ENCODE measurements around the gene TBC1D9.
"Not testable (repeated sequence)": the region's sequence is repeated elsewhere in the genome, so short reads cannot be mapped to it uniquely, and the experiment has no call there.

Gene TBC1D9

GRCh38 chr4:140756319-140757231, at the start of gene TBC1D9:
TBC1D9 (minus strand) TSS chr4:140756385; CDS start chr4:140756045, 340 bp downstream.
- peak; percentile 17 to 79 for DNase-seq

DNA sequence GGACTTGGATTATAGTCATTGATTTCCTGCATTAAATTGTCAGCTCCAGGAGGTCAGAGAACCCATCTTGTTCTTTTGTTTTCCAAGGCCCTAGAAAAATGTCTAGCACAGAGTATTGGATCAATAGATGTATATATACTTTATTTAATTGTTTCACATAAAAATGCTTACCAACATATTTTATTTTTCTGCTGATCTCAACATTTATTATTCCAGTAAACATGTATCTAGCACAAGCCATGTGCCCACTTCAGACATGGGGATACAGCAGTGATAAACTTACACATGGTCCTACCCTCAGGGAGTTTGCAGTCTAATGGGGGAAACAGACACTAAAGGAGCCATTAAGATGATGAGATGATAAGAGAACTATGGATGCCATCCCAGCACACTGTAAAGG, 49.1 kb upstream of the TBC1D9 start:
- no peak for DNase-seq

GRCh38 chr4:140802591-140802990, 46.4 kb upstream of the TBC1D9 start:
- no peak for DNase-seq

DNA sequence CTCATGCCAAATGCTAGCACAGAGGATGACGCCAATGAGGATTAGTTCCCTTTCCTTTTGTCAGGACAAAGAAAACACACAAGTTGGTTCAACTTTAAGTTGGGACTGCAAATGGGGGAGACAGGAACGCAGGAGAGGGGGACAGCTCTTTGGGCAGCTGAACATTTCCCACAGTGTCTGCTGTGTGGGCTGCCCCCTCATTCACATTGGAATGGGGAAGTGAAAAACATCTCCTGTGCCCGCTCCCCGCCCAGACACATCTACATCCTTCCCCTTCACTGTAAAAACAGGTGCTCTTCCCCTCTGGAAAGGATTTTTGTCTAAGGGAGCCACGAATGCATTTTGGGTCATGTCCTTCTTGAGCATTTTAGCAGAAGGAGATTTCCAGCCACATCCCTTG, 44.5 kb upstream of the TBC1D9 start:
- peak in 1 of 2 donors; percentile 34 for DNase-seq

DNA sequence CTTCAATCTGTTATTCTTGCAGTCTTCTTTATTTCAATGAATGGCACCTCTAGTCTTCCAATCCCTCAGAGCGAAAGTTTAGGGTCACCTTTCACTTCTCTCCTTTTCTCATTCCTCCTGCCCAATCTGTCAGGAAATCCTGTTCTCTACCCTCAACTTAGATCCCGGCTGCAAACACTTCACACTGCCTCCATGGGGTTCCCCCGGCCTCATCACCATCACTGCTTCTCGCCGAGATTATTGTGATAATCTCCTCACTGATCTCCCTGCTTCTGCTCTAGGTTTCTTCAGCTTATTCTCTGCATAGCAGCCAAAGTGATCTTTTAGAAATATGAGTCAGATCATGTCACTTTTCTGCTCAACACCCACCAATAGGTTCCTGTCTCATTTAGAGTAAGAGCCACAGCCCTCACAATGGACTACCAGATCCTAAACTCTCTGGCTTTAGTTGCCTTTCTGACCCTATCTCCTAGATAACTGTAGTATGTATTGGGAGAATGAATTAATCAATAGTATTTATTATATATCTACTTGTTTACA, 43.6 kb upstream of the TBC1D9 start:
- DNase-seq = no peak

DNA sequence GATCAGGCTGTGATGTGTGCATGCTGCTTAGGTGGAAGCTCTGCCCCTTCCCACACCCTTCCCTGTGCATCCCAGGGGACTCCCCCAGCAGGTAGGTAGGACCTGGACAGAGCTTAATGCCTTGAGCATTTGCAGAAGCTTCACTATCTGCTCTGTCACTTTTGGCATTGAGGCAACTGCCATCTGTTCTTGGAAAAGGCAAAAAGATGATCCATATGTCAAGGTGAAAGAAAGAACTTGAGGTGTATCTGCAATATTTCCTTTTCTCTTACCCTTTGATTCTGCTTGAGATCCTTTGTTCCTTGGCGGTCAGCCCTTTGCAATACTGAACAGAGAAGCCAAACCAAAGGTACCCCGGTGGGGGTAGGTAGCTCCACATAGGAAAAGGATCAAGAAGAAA, 37.1 kb upstream of the TBC1D9 start:
- no peak for DNase-seq

DNA sequence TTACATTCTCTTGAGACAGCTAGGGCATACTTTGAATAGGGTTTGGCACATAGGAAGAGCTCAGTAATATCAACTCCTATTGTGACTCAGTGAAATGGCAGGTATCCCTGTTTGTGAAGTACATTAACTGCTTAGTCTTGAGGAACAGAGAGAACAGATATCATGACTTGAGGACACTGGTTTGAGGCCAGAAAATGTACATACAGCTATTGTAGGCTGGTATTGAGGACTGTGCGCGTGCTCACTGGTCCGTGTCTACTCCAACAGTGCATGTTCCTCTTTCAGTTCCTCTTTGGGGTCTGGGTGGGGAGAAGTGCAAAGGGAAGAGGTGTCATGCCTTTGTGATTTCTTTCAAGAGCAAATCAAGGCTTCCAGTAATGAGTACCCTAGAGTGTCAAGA, 34.6 kb upstream of the TBC1D9 start:
- peak; percentile 13 to 77 for DNase-seq

GRCh38 chr4:140790171-140790570, 34.0 kb upstream of the TBC1D9 start:
- DNase-seq = no peak

- peak in 1 of 2 donors; percentile 25 for DNase-seq
These were observed 33.6 kb upstream of the TBC1D9 start for GRCh38 chr4:140789759-140790158.

DNA sequence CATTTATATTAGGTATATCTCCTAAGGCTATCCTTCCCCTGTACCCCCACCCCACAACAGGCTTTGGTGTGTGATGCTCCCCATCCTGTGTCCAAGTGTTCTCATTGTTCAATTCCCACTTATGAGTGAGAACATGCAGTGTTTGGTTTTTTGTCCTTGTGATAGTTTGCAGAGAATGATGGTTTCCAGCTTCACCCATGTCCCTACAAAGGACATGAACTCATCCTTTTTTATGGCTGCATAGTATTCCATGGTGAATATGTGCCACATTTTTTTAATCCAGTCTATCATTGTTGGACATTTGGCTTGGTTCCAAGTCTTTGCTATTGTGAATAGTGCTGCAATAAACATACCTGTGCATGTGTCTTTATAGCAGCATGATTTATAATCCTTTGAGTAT, 26.6 kb upstream of the TBC1D9 start:
- DNase-seq = not testable (repeated sequence)

DNA sequence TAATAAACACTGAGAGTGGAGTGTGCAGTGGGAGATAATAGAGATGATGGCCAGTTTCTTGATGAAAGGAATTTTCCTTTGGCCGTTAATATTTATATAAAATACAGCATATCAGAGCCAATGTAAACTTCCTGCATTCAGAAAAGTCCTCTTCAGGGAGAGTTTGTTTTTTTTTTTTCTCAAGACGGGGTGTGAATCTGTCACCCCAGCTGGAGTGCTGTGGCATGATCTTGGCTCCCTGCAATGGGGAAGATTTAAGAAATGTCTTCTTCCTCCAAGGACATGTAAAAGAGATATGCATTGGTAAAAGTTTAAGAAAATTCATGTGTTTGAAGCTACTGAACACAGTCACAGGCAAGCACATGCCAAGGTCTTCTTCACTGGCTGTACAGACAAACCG, 25.4 kb upstream of the TBC1D9 start:
- no peak for DNase-seq

DNA sequence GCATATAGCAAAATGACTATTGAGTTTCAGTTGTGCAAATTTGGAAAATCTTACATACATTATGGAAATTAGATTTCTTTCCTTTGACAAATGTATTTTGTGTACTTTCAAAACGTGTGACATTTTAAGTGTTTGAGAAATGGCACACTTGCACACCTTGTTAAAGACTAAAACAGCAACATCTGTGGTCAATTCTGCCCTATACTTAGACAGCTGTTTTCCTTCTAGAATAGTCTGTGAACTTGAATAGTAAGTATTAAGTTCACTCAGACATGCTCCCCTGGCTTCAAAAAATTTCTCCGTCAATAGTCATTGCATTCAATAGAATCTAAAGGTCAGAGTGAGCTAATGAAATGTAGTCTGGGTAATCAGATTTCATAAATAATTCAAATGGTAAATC, 21.7 kb upstream of the TBC1D9 start:
- DNase-seq = no peak

DNA sequence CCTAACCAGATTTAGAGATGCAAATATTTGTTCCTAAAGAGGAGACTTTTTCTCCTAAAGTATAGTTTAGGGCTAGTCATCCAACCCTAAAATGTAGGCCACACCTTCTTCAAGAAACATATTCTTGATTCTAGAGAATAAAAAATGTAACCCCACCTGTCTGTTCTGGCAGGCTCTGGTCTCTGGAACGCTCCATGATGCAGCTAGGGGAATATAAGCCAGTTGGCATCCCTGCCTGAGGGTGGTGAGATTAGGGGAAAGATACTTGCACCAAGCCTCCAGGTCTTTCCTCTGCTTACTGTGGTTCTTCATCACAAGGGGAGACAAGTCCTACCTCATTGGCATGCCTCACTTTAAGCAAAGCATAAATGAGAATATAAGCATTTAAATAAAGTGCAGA, 21.2 kb upstream of the TBC1D9 start:
- no peak for DNase-seq

GRCh38 chr4:140776556-140776955, 20.4 kb upstream of the TBC1D9 start:
- DNase-seq = no peak

DNA sequence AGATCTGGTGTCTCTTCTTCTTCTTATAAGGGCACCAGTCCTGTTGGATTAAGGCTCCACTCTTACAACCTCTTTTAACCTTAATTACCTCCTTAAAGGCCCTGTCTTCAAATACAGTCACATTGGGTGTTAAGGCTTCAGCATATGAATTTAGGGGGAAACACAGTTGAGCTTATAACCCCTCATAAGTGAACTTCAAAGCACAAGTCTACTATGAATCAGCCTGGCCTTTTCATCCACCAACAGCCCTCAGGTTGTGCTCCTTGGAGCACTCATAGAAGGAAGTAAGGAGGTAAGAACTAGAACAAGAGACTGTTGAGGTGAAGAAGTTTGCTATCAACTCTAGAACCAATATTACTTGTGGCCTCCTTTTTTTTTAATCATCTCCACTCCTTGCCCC, 18.8 kb upstream of the TBC1D9 start:
- DNase-seq = no peak

GRCh38 chr4:140774510-140774909, 18.3 kb upstream of the TBC1D9 start:
- DNase-seq = no peak

DNA sequence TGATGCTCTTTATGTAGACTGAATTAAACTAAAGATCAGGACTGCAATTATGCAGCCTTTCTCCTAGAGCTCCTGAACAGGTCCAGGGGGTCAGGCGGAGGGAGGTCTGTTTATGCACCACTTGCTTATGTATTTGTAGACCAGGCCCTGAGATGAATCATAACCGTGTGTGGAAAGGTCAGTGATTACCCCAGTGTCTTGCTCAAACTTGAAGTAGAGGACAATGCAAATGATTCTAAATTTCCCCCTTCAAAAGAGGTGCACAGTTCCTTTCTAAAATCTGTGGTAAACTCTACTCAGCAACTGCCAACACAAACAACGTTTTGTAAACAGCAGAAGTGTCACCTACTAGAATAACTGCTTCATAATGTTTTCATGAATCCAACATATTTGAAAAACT, 13.0 kb upstream of the TBC1D9 start:
- no peak for DNase-seq

DNA sequence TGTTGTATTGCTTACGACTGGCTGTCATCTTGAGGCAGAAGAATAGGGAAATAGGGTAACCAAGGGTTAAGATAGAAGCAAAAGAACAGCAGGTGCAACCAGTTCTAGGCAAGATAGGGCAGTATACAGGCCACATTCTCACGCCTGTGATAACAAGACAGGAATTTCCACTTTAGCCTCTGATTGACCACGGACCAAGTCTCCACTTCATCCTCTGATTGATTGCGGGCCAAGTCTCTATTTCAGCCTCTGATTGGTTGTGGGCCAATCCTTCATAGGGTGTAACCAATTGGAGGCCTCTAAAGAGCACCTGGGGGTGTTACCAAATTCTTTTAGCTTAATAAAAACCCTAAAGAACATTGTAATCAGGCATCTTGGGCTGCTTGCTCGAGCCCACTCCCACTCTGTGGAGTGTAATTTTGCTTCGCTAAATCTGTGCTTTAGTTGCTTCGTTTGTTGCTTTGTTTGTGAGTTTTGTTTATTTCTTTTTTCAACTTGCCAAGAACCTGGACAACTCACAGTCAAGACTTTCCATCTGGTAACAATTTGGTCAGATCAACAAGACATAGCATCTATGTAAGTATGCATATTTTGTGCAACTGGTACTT, 8.7 kb upstream of the TBC1D9 start:
- no peak for DNase-seq

GRCh38 chr4:140762202-140762601, 6.0 kb upstream of the TBC1D9 start:
- DNase-seq = no peak

DNA sequence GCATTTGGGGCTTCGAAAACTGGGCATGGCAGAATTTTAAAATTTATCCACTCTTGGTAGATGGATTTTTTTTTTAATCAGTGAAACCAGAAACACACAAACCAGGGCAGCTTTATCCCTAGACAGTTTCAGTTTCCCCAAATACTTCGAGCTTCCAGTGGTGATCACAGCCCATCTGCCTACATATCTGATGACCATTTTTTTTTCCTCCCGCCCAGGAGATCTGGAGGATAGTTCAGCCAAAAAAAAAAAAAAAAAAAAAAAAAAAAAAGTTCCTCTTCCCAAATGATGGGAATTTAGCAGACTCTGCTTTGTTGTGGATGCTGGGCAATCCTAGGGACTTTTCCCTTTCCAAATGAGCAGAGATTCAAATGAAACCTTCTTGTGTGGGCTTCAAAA, 1.0 kb upstream of the TBC1D9 start:
- DNase-seq = no peak

DNA sequence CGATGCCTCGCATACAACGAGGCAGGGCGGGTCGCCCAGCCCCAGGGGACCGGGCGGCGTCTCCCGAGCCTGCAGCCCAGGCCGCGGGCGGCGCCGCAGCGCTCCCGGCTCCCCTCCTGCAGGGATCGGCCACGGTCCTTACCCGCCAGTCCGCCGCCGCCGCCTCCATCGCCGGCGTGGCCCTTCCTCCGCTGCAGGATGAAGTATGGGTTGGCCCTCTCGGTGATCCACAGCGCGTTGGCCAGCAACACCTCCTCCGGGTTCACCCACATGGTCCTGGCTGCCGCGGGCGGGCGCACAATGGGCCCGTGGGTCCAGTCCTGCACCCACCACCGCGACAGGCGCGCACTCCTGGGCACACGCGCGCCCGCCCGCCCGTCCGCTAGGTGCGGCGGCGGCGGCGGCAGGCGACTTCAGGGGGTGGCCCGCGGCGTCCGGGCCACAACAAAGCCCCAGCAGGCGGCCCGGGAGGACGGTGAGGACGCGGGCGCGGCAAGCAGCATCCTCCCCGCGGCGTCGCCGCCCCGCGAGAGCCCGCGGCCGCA, 339 bp downstream of the TBC1D9 start:
- DNase-seq = peak in 1 of 2 donors; percentile 42

GRCh38 chr4:140754918-140755773, 1.0 kb downstream of the TBC1D9 start:
- DNase-seq = no peak

DNA sequence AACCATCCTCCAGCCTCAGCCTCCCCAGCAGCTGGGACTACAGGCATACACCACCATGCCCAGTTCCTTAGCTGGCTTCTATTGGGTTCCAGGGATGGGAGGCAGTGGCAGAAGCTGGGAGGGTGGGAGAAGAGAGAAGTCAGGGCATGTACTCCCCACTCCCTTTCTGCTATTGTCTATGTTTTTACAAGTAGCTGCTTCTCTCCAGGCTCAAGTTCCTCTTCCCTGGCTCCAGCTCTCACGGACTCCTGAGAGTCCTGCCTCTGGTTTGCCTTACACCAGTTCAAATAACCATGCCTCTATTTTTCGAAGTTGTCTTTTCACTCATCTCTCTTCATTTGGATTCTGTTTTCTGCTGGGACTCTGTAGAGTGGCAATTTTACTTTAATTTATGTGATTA, 2.9 kb downstream of the TBC1D9 start:
- no peak for DNase-seq

Data from CD4-positive, alpha-beta T cell treated with Interleukin-1 beta for 1 hour (primary cell).